Measurements from ENCODE around the gene CNTN4.

CNTN4 gene

DNA sequence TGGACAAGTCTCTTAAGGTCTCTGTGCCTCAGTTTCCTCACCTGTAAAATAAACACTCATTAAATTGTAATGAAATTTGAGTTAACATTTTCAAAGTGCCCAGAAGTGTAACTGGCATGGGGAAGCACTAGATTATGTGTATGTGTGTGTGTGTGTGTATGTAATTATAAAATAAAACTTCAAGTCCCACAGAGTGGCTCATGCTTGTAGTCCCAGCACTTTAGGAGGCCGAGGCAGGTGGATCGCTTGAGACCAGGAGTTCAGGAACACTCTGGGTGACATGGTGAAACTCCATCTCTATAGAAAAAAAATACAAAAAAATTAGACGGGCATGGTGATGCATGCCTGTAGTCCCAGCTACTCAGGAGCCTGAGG is 608.2 kb downstream of the CNTN4 start:
- Histone ChIP-seq H3K4me2 (ENCODE audit: low read length, poor library complexity, severe bottlenecking) (no peak overlapping the region), H3K36me3 (ENCODE audit: control insufficient read depth in 1 of 2, insufficient read depth in 2 of 2, low read depth in 1 of 2, low read length in 2 of 2) (no peaks in the 10 kb centered on the region), H2AK5ac (ENCODE audit: low read length, severe bottlenecking) (no peak overlapping the region), H3K27me3 (ENCODE audit: control insufficient read depth in 1 of 2, insufficient read depth in 1 of 2, low read length in 2 of 2) (no peaks in the 10 kb centered on the region), H2BK120ac (ENCODE audit: low read depth, low read length) (no peak overlapping the region), H4K91ac (ENCODE audit: low read length) (no peak overlapping the region), H3K14ac (ENCODE audit: low read length in 2 of 2) (no peak overlapping the region), H3K4ac (ENCODE audit: low read depth in 1 of 2, low read length in 2 of 2) (no peak overlapping the region), H2BK5ac (ENCODE audit: low read depth, low read length, poor library complexity, severe bottlenecking) (no peak overlapping the region), H2AFZ (ENCODE audit: low read depth, low read length) (no peak overlapping the region), H4K8ac (ENCODE audit: low read length) (no peak overlapping the region), H3K4me1 (ENCODE audit: control insufficient read depth, insufficient read depth, low read depth, low read length) (no peaks in the 10 kb centered on the region), H3K9me3 (ENCODE audit: control insufficient read depth, low read length) (no peaks in the 10 kb centered on the region), H2BK15ac (ENCODE audit: low read depth, poor library complexity, severe bottlenecking) (no peak overlapping the region), H3K79me1 (replicated peaks; ENCODE audit: low read length, poor library complexity, severe bottlenecking) (no peaks in the 10 kb centered on the region), H3K9ac (ENCODE audit: low read length) (no peak overlapping the region), H3K18ac (ENCODE audit: low read depth in 1 of 2, low read length in 2 of 2) (no peak overlapping the region), H3K27ac (ENCODE audit: low read length, poor library complexity, severe bottlenecking) (no peak overlapping the region), H2BK12ac (ENCODE audit: low read length in 2 of 2) (no peak overlapping the region), H3K4me3 (ENCODE audit: insufficient read depth in 1 of 2, low read depth in 1 of 2, low read length in 2 of 2) (no peak overlapping the region), H3K23ac (ENCODE audit: low read length in 2 of 2) (no peak overlapping the region)
- no peak for DNase-seq
- WGBS, result 100% methylated on average over 2 of the region's 3 CpGs

DNA sequence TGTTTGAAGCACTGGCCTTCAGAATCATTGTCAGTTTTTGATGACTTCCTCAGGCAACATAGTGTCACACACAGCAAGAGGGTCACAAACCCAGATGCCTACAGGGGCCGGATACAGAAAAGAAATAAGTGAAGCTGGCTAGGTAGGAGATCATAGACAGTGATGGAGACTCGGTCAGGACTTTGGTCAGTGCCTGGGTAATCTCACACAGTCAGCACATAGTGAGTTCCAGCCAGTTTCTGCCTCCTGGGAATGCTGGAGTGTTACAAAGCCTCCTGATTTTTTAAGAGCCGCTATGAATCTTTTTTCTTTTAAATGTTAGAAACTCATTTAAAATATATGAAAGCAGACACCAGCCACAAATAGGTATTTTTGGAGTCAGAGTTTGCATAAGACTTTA is 612.4 kb downstream of the CNTN4 start:
- no peaks in the 10 kb centered on the region for H3K4me1 ChIP-seq (ENCODE audit: control insufficient read depth, insufficient read depth, low read depth, low read length)
- no peaks in the 10 kb centered on the region for H3K79me1 ChIP-seq (replicated peaks; ENCODE audit: low read length, poor library complexity, severe bottlenecking)
- H3K9ac ChIP-seq (ENCODE audit: low read length), result no peak overlapping the region
- H2BK12ac ChIP-seq (ENCODE audit: low read length in 2 of 2), result no peak overlapping the region
- no peak overlapping the region for H3K4ac ChIP-seq (ENCODE audit: low read depth in 1 of 2, low read length in 2 of 2)
- no peak overlapping the region for H2AK5ac ChIP-seq (ENCODE audit: low read length, severe bottlenecking)
- H4K91ac ChIP-seq (ENCODE audit: low read length), result no peak overlapping the region
- DNase-seq, result no peak
- no peak overlapping the region for H2BK120ac ChIP-seq (ENCODE audit: low read depth, low read length)
- H4K8ac ChIP-seq (ENCODE audit: low read length), result no peak overlapping the region
- H3K14ac ChIP-seq (ENCODE audit: low read length in 2 of 2), result no peak overlapping the region
- H3K9me3 ChIP-seq (ENCODE audit: control insufficient read depth, low read length), result no peaks in the 10 kb centered on the region
- H3K27ac ChIP-seq (ENCODE audit: low read length, poor library complexity, severe bottlenecking), result no peak overlapping the region
- H2BK5ac ChIP-seq (ENCODE audit: low read depth, low read length, poor library complexity, severe bottlenecking), result no peak overlapping the region
- H2AFZ ChIP-seq (ENCODE audit: low read depth, low read length), result no peak overlapping the region
- no peak overlapping the region for H3K23ac ChIP-seq (ENCODE audit: low read length in 2 of 2)
- WGBS, result 21% methylated on average over 2 of the region's 3 CpGs
- no peak overlapping the region for H3K4me3 ChIP-seq (ENCODE audit: insufficient read depth in 1 of 2, low read depth in 1 of 2, low read length in 2 of 2)
- no peak overlapping the region for H3K4me2 ChIP-seq (ENCODE audit: low read length, poor library complexity, severe bottlenecking)
- no peak overlapping the region for H3K18ac ChIP-seq (ENCODE audit: low read depth in 1 of 2, low read length in 2 of 2)
- no peak overlapping the region for H2BK15ac ChIP-seq (ENCODE audit: low read depth, poor library complexity, severe bottlenecking)
- no peaks in the 10 kb centered on the region for H3K27me3 ChIP-seq (ENCODE audit: control insufficient read depth in 1 of 2, insufficient read depth in 1 of 2, low read length in 2 of 2)
- no peaks in the 10 kb centered on the region for H3K36me3 ChIP-seq (ENCODE audit: control insufficient read depth in 1 of 2, insufficient read depth in 2 of 2, low read depth in 1 of 2, low read length in 2 of 2)

DNA sequence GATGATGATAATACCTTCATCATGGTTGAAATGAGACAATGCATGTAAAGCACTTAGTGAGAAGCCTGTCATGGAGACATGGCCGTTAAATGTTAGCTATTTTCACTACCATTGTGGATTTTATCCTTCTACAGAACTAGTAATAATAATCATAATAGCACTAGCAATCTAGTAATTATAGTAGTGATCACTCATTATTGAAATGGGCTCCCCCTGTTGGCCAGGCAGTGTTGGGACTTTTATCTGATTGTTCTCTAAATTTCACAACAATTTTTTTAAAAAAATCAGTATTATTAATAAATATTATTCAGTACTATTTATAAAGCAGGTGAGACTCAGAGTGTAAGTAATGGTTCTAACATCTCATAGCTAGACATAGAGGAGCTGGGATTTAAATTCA is 615.3 kb downstream of the CNTN4 start:
- Histone ChIP-seq H3K36me3 (ENCODE audit: control insufficient read depth in 1 of 2, insufficient read depth in 2 of 2, low read depth in 1 of 2, low read length in 2 of 2) (no peaks in the 10 kb centered on the region), H2BK12ac (ENCODE audit: low read length in 2 of 2) (no peak overlapping the region)
- no CpG with 5 or more reads among the region's 1 CpG for WGBS

DNA sequence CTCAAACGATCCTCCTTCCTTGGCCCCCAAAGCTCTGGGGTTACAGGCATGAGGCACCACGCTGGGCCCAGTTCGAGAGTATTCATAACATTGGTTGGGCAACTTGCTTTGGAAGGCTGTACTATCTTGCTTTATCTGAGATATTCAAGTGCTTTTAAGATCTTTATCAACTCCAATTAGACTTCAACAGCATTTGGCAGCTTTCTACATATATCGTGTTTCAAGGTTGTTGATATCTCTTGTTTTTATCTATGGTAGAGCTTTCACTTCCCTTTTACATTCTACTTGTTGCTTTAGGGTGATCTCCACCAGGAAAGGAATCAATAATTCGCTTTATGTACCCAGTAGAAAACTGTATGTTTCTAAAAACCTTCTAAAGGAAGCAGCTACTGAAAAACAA is 616.2 kb downstream of the CNTN4 start:
- WGBS, result 85% methylated on average over 2 of the region's 5 CpGs
- no peak overlapping the region for H3K9ac ChIP-seq (ENCODE audit: low read length)

More for the DNA sequence above, 615.3 kb downstream of the CNTN4 start:
- Histone ChIP-seq H3K14ac (ENCODE audit: low read length in 2 of 2) (no peak overlapping the region), H3K27ac (ENCODE audit: low read length, poor library complexity, severe bottlenecking) (no peak overlapping the region), H3K23ac (ENCODE audit: low read length in 2 of 2) (no peak overlapping the region), H3K9ac (ENCODE audit: low read length) (no peak overlapping the region), H2AK5ac (ENCODE audit: low read length, severe bottlenecking) (no peak overlapping the region), H4K8ac (ENCODE audit: low read length) (no peak overlapping the region), H3K4me2 (ENCODE audit: low read length, poor library complexity, severe bottlenecking) (no peak overlapping the region), H2BK15ac (ENCODE audit: low read depth, poor library complexity, severe bottlenecking) (no peak overlapping the region), H4K91ac (ENCODE audit: low read length) (no peak overlapping the region), H3K4ac (ENCODE audit: low read depth in 1 of 2, low read length in 2 of 2) (no peak overlapping the region), H3K4me1 (ENCODE audit: control insufficient read depth, insufficient read depth, low read depth, low read length) (no peaks in the 10 kb centered on the region), H3K79me1 (replicated peaks; ENCODE audit: low read length, poor library complexity, severe bottlenecking) (no peaks in the 10 kb centered on the region), H2BK5ac (ENCODE audit: low read depth, low read length, poor library complexity, severe bottlenecking) (no peak overlapping the region), H3K4me3 (ENCODE audit: insufficient read depth in 1 of 2, low read depth in 1 of 2, low read length in 2 of 2) (no peak overlapping the region), H2AFZ (ENCODE audit: low read depth, low read length) (no peak overlapping the region), H3K18ac (ENCODE audit: low read depth in 1 of 2, low read length in 2 of 2) (no peak overlapping the region), H3K9me3 (ENCODE audit: control insufficient read depth, low read length) (no peaks in the 10 kb centered on the region), H2BK120ac (ENCODE audit: low read depth, low read length) (no peak overlapping the region), H3K27me3 (ENCODE audit: control insufficient read depth in 1 of 2, insufficient read depth in 1 of 2, low read length in 2 of 2) (no peaks in the 10 kb centered on the region)
- no peak for DNase-seq

More for the DNA sequence above, 616.2 kb downstream of the CNTN4 start:
- peak; percentile 6 for DNase-seq
- no peak overlapping the region for H2AFZ ChIP-seq (ENCODE audit: low read depth, low read length)
- no peak overlapping the region for H3K4me3 ChIP-seq (ENCODE audit: insufficient read depth in 1 of 2, low read depth in 1 of 2, low read length in 2 of 2)
- no peak overlapping the region for H2AK5ac ChIP-seq (ENCODE audit: low read length, severe bottlenecking)
- H3K27ac ChIP-seq (ENCODE audit: low read length, poor library complexity, severe bottlenecking), result no peak overlapping the region
- no peaks in the 10 kb centered on the region for H3K79me1 ChIP-seq (replicated peaks; ENCODE audit: low read length, poor library complexity, severe bottlenecking)
- H2BK12ac ChIP-seq (ENCODE audit: low read length in 2 of 2), result no peak overlapping the region
- H3K4me1 ChIP-seq (ENCODE audit: control insufficient read depth, insufficient read depth, low read depth, low read length), result no peaks in the 10 kb centered on the region
- no peak overlapping the region for H4K8ac ChIP-seq (ENCODE audit: low read length)
- H2BK5ac ChIP-seq (ENCODE audit: low read depth, low read length, poor library complexity, severe bottlenecking), result no peak overlapping the region
- H3K4ac ChIP-seq (ENCODE audit: low read depth in 1 of 2, low read length in 2 of 2), result no peak overlapping the region
- H3K18ac ChIP-seq (ENCODE audit: low read depth in 1 of 2, low read length in 2 of 2), result no peak overlapping the region
- H3K4me2 ChIP-seq (ENCODE audit: low read length, poor library complexity, severe bottlenecking), result no peak overlapping the region
- no peak overlapping the region for H3K23ac ChIP-seq (ENCODE audit: low read length in 2 of 2)
- no peaks in the 10 kb centered on the region for H3K27me3 ChIP-seq (ENCODE audit: control insufficient read depth in 1 of 2, insufficient read depth in 1 of 2, low read length in 2 of 2)
- H4K91ac ChIP-seq (ENCODE audit: low read length), result no peak overlapping the region
- H2BK120ac ChIP-seq (ENCODE audit: low read depth, low read length), result no peak overlapping the region
- no peaks in the 10 kb centered on the region for H3K36me3 ChIP-seq (ENCODE audit: control insufficient read depth in 1 of 2, insufficient read depth in 2 of 2, low read depth in 1 of 2, low read length in 2 of 2)
- H3K9me3 ChIP-seq (ENCODE audit: control insufficient read depth, low read length), result no peaks in the 10 kb centered on the region
- no peak overlapping the region for H3K14ac ChIP-seq (ENCODE audit: low read length in 2 of 2)
- H2BK15ac ChIP-seq (ENCODE audit: low read depth, poor library complexity, severe bottlenecking), result no peak overlapping the region
